Activated CD8-positive, alpha-beta memory T cell treated with anti-CD3 and anti-CD28 coated beads, Interleukin-2, amount 10 ng/mL, durations not matched to agents 7 days and 5 days (primary cell): ENCODE results near the gene SAP25. TPM values are rescaled to one million over a fixed set of nuclear protein-coding genes. Genes with fewer than 3 reads are reported as not detected.
"Not testable (repeated sequence)": the region's sequence is repeated elsewhere in the genome, so short reads cannot be mapped to it uniquely, and the experiment has no call there.

Source experiments
- ATAC-seq: fragments of 150-1000 bp; cut with Tn5 transposase; one replicate; pipeline ENCODE4 v1.10.0; 2021; ENCODE audit warnings: moderate library complexity
- CTCF ChIA-PET: fragments of 350-600 bp; sonication (Branson Sonifier 250); formaldehyde crosslinking; loops from one replicate; lab custom pipeline; 2021; ENCODE audit warnings: antibody characterized with exemption; lab: Charles Lee
- DNase-seq: peaks from one replicate; pipeline ENCODE4 v3.0.0-alpha.2; 2020
- H3K27ac Mint-ChIP-seq: one replicate; pipeline ENCODE4 v1.8.0; 2021; ENCODE audit warnings: mild to moderate bottlenecking, mixed read lengths
- H3K27me3 Mint-ChIP-seq: one replicate; pipeline ENCODE4 v1.8.0; 2021; ENCODE audit warnings: mixed read lengths
- H3K36me3 Mint-ChIP-seq: one replicate; pipeline ENCODE4 v1.8.0; 2021; ENCODE audit warnings: mild to moderate bottlenecking, mixed read lengths
- H3K4me1 Mint-ChIP-seq: one replicate; pipeline ENCODE4 v1.8.0; 2021; ENCODE audit warnings: mixed read lengths
- H3K4me3 Mint-ChIP-seq: one replicate; pipeline ENCODE4 v1.8.0; 2021; ENCODE audit warnings: mild to moderate bottlenecking, moderate library complexity, mixed read lengths
- H3K9me3 Mint-ChIP-seq: one replicate; pipeline ENCODE4 v1.8.0; 2022; ENCODE audit warnings: low read depth, mixed read lengths
- total RNA-seq, 2 experiments: library from RNA; stranded (reverse); gene quantifications; one replicate each; pipeline ENCODE4 v1.2.3, GENCODE V29; 2021

Gene SAP25
- total RNA-seq, 2 experiments from 2014 or later: 18.2 to 26.3 TPM

DNA sequence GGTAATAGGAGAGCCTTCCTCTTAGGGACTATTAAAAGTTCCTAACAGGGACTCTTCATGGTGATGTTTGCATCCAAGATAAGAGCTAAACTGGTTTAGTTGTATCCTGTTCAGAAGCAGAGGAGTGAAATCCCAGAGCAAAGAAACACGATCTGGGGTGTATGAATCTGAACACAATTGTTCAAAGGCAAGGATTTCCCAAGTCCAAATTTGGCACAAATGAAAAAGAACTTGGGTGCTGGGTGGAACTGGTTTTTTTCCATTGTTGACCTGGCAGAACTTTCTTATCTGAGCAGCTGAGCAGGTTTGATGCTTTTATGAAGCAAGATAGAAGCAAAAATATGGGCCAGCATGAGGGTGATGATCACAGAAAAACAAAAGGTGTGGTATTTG is 28.7 kb downstream of the SAP25 start:
- ATAC-seq (no peak), DNase-seq (no peak)
- CTCF ChIA-PET: interaction anchor here (0.6 to 11.5 kb wide), 9 partner anchors 12 to 88 kb away, joined by 3 to 158 read pairs (median 5); partner anchors contain the start of gene FBXO24
- Mint-ChIP-seq H3K36me3 (peaks cover 18% of the 10 kb centered on the region), H3K4me1 (peaks cover 96% of the 10 kb centered on the region), H3K27me3 (no peaks in the 10 kb centered on the region), H3K27ac (peak overlapping the region; percentile 95), H3K9me3 (no peaks in the 10 kb centered on the region), H3K4me3 (peak overlapping the region; percentile 99)

DNA sequence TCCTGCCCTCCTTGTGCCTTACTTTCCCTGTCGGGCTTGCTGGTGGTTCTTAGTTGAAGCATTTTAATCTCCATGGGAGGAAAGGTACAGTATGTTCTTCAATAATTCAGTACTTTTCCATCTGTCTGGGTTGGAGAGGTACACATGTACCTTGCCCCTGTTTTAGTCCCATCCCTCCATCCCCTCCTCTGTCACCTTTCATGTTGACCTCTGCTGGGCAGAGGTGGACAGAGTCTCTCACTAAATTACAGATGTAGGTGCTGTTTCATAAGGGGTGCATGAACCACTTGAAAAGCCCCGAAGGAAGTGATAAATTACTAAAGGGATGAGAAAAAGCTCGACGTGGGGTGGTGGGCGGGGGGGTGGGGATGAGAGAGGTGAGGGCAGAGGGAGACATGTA is 29.3 kb downstream of the SAP25 start:
- ATAC-seq (no peak), DNase-seq (no peak)
- H3K9me3 Mint-ChIP-seq: no peaks in the 10 kb centered on the region
- peak overlapping the region; percentile 99 for H3K4me3 Mint-ChIP-seq
- H3K36me3 Mint-ChIP-seq: peaks cover 15% of the 10 kb centered on the region
- peaks cover 93% of the 10 kb centered on the region for H3K4me1 Mint-ChIP-seq
- no peaks in the 10 kb centered on the region for H3K27me3 Mint-ChIP-seq
- peak overlapping the region; percentile 95 for H3K27ac Mint-ChIP-seq
- CTCF ChIA-PET: interaction anchor here (1.6 to 11.5 kb wide), 5 partner anchors 14 to 75 kb away, joined by 5 to 158 read pairs (median 18); partner anchors contain the start of gene TSC22D4

DNA sequence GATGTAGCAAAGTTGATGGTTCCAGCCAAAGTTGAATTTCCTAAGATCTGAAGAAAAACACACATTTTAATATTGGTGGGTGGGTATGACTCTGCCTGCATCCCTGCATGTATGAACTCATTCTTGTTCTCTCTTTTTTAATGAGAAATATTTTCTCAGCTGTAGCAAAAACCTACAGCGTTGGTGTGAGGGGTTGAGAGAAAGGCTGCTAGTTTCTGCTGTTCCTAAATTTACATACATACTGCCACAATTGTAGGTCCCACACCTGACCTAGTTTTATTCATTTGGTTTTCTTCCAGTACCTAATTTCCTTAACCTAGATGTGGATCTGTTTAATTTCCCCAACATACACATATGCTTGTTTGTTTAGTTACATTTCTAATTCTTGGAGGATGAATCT is 30.1 kb downstream of the SAP25 start:
- Mint-ChIP-seq H3K36me3 (peaks cover 12% of the 10 kb centered on the region), H3K27me3 (no peaks in the 10 kb centered on the region), H3K27ac (peak overlapping the region; percentile 95), H3K4me3 (peak overlapping the region; percentile 99), H3K4me1 (peaks cover 86% of the 10 kb centered on the region), H3K9me3 (no peaks in the 10 kb centered on the region)
- CTCF ChIA-PET: interaction anchor here (1.7 to 11.5 kb wide), 4 partner anchors 10 to 74 kb away, joined by 3 to 158 read pairs (median 16); partner anchors contain the start of gene TSC22D4
- no peak for ATAC-seq
- no peak for DNase-seq

DNA sequence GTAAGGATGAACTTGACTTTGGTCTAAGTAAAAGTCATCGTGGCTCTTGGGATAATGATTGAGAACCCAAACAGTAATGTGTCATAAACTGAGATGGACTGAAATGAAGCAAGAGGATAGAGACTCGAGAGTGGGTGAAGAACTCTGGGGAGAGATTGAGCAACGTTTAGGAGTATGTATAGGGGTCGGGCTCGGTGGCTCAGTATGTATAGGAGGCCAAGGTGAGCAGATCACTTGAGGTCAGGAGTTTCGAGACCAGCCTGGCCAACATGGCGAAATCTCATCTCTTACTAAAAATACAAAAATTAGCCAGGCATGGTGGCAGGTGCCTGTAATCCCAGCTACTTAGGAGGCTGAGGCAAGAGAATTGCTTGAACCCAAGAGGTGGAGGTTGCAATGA is 32.4 kb downstream of the SAP25 start:
- Mint-ChIP-seq H3K4me3 (peak overlapping the region; percentile 99), H3K27ac (peak overlapping the region; percentile 95), H3K4me1 (peaks cover 69% of the 10 kb centered on the region)
- not testable (repeated sequence) for H3K36me3 Mint-ChIP-seq, H3K9me3 Mint-ChIP-seq, DNase-seq, H3K27me3 Mint-ChIP-seq, ATAC-seq
- CTCF ChIA-PET: interaction anchor here (0.7 to 11.5 kb wide), 9 partner anchors 11 to 98 kb away, joined by 3 to 158 read pairs (median 4); partner anchors contain the start of gene TSC22D4

GRCh38 chr7:100540073-100540723 is 33.5 kb downstream of the SAP25 start:
- peaks cover 10% of the 10 kb centered on the region for H3K36me3 Mint-ChIP-seq
- DNase-seq: no peak
- no peaks in the 10 kb centered on the region for H3K27me3 Mint-ChIP-seq
- peak overlapping the region; percentile 89 for H3K27ac Mint-ChIP-seq
- CTCF ChIA-PET: interaction anchor here (1.5 to 3.4 kb wide), 4 partner anchors 20 to 165 kb away, joined by 4 to 25 read pairs (median 6); partner anchors contain the start of gene POP7
- no peak for ATAC-seq
- no peaks in the 10 kb centered on the region for H3K9me3 Mint-ChIP-seq
- H3K4me1 Mint-ChIP-seq: peaks cover 59% of the 10 kb centered on the region
- H3K4me3 Mint-ChIP-seq: peak overlapping the region; percentile 99

DNA sequence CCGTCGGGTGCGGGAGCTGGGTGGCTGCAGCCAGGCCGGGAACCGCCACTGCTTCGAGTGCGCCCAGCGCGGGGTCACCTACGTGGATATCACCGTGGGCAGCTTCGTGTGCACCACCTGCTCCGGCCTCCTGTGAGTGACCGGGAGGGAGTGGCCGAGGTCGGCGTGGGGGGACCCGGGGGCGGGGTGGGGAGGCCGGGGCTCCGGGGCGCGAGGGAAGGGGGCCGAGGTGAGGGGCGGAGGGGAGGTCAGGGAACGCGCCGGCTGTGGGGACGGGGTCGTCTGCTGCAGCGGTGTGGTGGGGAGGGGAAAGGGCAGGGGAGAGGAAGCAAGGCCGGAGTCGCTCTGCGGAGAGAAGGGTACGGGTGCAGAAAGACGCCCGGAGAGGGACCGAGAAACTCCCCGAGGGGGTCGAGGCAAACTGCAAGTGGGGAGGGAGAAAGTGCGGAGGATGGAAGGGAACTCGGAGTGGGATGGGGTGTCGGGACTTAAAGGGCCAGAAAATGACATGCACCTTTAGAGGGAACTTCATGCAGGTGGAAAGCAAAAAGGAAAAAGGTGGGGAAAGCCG is 34.2 kb downstream of the SAP25 start:
- H3K27ac Mint-ChIP-seq: peak overlapping the region; percentile 91
- CTCF ChIA-PET: interaction anchor here (0.6 to 3.4 kb wide), 12 partner anchors 10 to 166 kb away, joined by 3 to 25 read pairs (median 4); partner anchors contain the start of gene POP7
- DNase-seq (peak; percentile 52), ATAC-seq (no peak)
- peaks cover 52% of the 10 kb centered on the region for H3K4me1 Mint-ChIP-seq
- H3K9me3 Mint-ChIP-seq: no peaks in the 10 kb centered on the region
- H3K27me3 Mint-ChIP-seq: no peaks in the 10 kb centered on the region
- H3K4me3 Mint-ChIP-seq: peak overlapping the region; percentile 99
- H3K36me3 Mint-ChIP-seq: peaks cover 10% of the 10 kb centered on the region

DNA sequence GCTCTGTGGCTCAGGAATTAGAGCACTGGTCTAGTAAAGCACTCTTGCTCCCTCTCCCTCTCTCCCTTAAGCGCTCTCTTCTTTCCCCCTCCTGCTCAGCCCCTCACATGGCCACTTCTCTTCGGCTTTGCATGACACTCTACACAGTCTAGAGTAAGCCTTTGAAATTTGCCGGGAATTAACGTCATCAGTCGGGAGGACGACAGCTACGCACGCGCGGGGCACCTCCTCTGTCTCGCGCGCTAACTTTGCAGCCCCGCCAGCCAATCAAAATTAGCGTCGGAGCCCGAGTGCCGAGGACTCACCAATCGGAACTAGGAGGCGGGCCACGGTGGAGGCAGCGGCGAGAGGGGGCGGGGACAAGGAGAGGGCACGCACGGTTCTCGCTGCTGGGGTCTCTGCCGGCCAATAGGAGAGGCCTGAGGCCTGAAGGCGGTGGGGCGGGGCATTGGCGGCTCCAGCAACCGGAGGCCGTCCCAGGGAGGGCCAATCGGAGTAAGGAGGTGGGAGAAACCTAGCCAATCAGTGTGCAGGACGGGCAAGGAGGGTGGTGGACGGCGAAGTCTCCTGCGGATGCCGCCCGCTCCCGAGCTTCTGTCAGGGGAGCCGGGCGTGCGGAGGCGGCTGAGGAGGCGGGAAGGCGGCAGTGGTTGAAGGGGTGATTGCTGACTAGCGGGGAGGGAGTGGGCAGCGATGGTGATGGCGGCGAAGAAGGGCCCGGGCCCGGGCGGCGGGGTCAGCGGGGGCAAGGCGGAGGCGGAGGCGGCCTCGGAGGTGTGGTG is 34.9 kb downstream of the SAP25 start, which contains the start of gene AGFG2:
AGFG2 (plus strand) TSS at position 550 of the 782 bp plus-strand sequence; CDS start at position 694, 144 bp downstream.
- DNase-seq (peak; percentile 100), ATAC-seq (peak; percentile 95)
- Mint-ChIP-seq H3K4me3 (peak within 1 kb of the TSS; percentile 99), H3K9me3 (no peaks in the 10 kb centered on the region), H3K36me3 (peaks cover 10% of the 10 kb centered on the region), H3K27me3 (no peaks in the 10 kb centered on the region), H3K27ac (peak within 1 kb of the TSS; percentile 91), H3K4me1 (peaks cover 45% of the 10 kb centered on the region)
- CTCF ChIA-PET: interaction anchor here (0.6 to 3.4 kb wide), 16 partner anchors 8 to 167 kb away, joined by 3 to 25 read pairs (median 4); partner anchors contain the start of gene POP7

- DNase-seq (no peak), ATAC-seq (no peak)
- Mint-ChIP-seq H3K9me3 (no peaks in the 10 kb centered on the region), H3K36me3 (peaks cover 9% of the 10 kb centered on the region), H3K4me3 (peak overlapping the region; percentile 99), H3K27ac (peak overlapping the region; percentile 80), H3K4me1 (peaks cover 40% of the 10 kb centered on the region), H3K27me3 (no peaks in the 10 kb centered on the region)
- CTCF ChIA-PET: interaction anchor here (0.7 to 3.4 kb wide), 10 partner anchors 8 to 167 kb away, joined by 3 to 25 read pairs (median 6); partner anchors contain the start of gene POP7
These were observed 35.4 kb downstream of the SAP25 start for GRCh38 chr7:100538348-100538653.

GRCh38 chr7:100536695-100537094 is 37.0 kb downstream of the SAP25 start:
- not testable (repeated sequence) for H3K27me3 Mint-ChIP-seq, H3K9me3 Mint-ChIP-seq, H3K36me3 Mint-ChIP-seq, H3K4me3 Mint-ChIP-seq, H3K27ac Mint-ChIP-seq, DNase-seq, ATAC-seq
- CTCF ChIA-PET: interaction anchor here (2.6 kb wide), 1 partner anchor 54 kb away, joined by 9 read pairs; no protein-coding TSS in a partner anchor
- H3K4me1 Mint-ChIP-seq: peaks cover 25% of the 10 kb centered on the region

- not testable (repeated sequence) for H3K27me3 Mint-ChIP-seq, H3K9me3 Mint-ChIP-seq, ATAC-seq, H3K27ac Mint-ChIP-seq, DNase-seq, H3K36me3 Mint-ChIP-seq, H3K4me3 Mint-ChIP-seq
- CTCF ChIA-PET: interaction anchor here (0.7 to 4.5 kb wide), 6 partner anchors 16 to 66 kb away, joined by 3 to 18 read pairs (median 4); no protein-coding TSS in a partner anchor
- peaks cover 18% of the 10 kb centered on the region for H3K4me1 Mint-ChIP-seq
These were observed 37.7 kb downstream of the SAP25 start for GRCh38 chr7:100535982-100536381.

- Mint-ChIP-seq H3K9me3 (no peaks in the 10 kb centered on the region), H3K27ac (no peak overlapping the region), H3K36me3 (no peaks in the 10 kb centered on the region), H3K4me3 (no peak overlapping the region), H3K27me3 (no peaks in the 10 kb centered on the region), H3K4me1 (peaks cover 6% of the 10 kb centered on the region)
- ATAC-seq: no peak
- CTCF ChIA-PET: interaction anchor here (0.9 to 4.5 kb wide), 5 partner anchors 13 to 158 kb away, joined by 3 to 18 read pairs (median 3); no protein-coding TSS in a partner anchor
- no peak for DNase-seq
These were observed 41.3 kb downstream of the SAP25 start for GRCh38 chr7:100532165-100533022.
